GM18870 (cell line): ENCODE results near the gene WDR45B.

Experiments
- ATAC-seq: cut with Tn5 transposase; IDR thresholded peaks from one replicate; pipeline ENCODE4 v1.9.1; 2021; ENCODE audit warnings: moderate library complexity; ENCODE audit not compliant: unreplicated experiment

The WDR45B gene

GRCh38 chr17:82631544-82631943, 16.7 kb downstream of the WDR45B start:
- ATAC-seq: no peak

- ATAC-seq: no peak
These were observed 18.0 kb downstream of the WDR45B start for GRCh38 chr17:82630212-82630611.

- no peak for ATAC-seq
These were observed 18.5 kb downstream of the WDR45B start for GRCh38 chr17:82629748-82630147.

DNA sequence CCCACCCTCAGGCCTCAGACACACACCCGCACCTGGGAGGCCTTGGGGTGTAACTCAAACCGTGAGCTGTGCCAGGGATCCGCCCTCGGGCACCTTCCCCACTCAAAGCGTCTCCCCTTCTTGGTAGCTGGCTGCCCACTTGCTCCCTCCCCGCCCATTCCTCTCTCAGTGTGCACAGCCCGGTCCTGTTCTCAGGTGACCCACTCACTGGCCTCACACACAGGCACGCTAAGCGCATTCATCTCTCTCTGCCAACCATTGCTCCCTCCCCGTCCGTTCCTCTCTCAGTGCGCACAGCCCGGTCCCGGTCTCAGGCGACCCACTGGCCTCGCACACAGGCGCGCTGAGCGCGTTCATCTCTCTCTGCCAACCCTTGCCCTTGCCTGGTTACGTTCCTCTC, 20.8 kb downstream of the WDR45B start:
- no peak for ATAC-seq

- ATAC-seq: no peak
These were observed 24.5 kb downstream of the WDR45B start for GRCh38 chr17:82623707-82624106.

GRCh38 chr17:82619641-82620040, 28.6 kb downstream of the WDR45B start:
- ATAC-seq: no peak

DNA sequence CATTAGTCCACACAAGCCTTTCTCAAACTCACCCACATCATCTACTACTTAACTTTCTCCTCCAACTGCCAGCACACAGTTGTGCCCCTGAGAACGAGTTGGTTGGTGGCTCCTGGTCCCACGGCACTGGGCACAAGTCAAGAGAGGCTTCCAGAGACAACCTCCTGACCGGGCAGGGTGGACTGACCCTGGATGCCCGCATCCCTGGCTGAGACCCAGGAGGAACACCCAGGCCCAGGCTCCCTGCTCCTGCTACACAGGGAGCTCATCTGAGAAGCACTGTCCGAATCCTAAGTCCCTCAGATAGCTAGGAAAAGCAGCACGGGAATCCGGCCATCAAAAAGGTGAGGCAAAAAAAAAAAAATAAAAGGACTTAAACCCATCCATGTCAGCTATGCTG, 29.0 kb downstream of the WDR45B start:
- ATAC-seq: no peak

DNA sequence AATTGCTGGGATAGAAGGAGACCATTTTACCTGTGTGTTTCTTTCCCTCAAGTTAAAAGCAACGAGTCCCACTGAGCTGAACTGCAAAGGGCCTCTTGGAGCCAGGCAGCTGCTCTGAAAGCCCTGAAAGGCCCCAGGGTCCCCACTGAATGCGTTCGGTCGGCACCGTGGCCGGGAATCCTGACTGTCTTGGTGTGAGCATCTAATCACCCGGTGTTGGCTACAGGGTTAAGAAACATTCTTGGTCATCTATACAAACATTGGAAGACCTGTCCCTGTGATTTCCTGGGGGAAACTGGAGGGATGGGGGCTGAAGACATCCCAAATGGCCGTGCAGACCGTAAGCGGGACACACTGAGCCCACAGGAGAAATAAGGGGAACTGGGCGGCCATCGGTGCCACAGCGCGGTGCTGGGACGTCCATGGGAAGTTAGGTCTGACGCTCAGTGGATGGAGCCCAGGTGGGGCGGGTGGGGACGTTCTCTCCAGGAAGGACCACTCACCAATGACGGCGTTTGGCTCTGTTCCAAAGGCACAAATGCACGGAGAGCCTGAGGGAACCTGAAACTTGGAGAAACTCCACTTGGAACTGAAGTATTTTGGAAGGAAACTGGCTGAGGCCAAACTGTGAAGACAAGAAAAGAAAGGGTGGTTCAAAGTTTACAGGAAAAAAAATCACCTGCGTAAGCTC, 32.1 kb downstream of the WDR45B start:
- ATAC-seq: no peak

- no peak for ATAC-seq
These were observed 32.9 kb downstream of the WDR45B start for GRCh38 chr17:82615084-82616020.

DNA sequence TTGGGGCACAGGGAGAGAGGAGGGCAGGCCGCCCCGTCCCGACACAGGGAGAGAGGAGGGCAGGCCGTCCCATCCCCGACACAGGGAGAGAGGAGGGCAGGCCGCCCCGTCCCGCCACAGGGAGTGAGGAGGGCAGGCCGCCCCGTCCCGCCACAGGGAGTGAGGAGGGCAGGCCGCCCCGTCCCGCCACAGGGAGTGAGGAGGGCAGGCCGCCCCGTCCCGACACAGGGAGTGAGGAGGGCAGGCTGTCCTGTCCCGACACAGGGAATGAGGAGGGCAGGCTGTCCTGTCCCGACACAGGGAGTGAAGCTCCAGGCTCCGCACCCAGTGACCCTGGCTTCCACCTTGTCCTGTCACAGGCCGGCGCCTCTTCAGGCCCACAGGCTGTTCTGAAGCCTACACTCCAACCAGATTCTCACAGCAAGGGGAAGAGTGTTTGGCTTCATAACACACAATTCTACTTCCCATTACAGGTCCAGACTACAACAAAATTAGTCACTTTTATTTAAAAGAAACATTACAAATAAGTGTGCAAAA, 34.1 kb downstream of the WDR45B start:
- ATAC-seq: no peak

- ATAC-seq: no peak
These were observed 34.8 kb downstream of the WDR45B start for GRCh38 chr17:82613283-82614094.

GRCh38 chr17:82611140-82612058, 36.8 kb downstream of the WDR45B start:
- no peak for ATAC-seq

DNA sequence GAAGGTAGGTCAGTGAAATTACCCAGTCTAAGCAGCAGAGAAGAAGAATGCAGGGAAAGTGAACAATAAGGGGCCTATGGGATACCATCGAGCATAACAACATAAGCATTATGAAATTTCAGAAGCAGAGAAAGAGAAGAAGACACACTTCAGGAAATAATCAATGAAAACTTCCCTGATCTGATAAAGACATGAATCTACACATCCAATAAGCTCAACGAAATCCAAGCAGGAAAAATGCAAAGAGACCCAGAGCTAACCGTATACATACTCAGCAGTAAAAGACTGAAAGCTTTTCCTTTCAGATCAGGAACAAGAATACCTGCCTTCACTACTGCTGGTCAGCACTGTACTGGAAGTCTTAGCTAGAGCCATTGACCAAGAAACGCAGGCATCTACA, 38.6 kb downstream of the WDR45B start:
- no peak for ATAC-seq

- no peak for ATAC-seq
These were observed 39.4 kb downstream of the WDR45B start for GRCh38 chr17:82608816-82609215.

DNA sequence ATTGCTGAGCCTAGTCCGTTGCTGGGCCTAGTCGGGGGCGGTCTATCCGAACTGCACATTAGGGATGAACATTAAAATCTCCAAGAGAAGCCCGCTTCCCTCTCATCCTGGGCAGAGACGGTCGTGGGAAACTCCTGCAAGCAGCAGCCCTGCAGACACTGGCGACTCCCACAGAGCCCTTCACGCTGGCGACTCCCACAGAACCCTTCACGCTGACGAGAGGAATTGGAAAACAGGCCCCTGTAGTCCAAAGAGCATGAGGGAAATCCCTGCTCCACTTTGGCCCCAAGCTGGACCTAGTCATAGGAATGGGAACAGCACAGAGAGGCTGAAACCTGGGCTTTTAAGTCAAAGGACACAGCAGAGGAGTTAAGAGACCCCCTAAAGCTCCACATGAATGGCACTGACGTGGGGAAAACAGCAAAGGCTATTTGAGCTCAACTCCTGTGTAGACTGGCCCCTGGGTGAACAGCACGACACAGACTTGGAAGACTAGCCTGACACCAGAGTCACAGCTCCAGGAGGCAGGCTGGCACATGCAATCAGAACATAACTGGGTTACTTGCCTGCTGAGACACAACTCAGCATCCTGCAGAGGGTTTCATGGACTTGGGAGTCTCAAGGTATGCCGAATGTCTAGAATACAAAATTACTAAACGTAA, 42.2 kb downstream of the WDR45B start:
- ATAC-seq: no peak

DNA sequence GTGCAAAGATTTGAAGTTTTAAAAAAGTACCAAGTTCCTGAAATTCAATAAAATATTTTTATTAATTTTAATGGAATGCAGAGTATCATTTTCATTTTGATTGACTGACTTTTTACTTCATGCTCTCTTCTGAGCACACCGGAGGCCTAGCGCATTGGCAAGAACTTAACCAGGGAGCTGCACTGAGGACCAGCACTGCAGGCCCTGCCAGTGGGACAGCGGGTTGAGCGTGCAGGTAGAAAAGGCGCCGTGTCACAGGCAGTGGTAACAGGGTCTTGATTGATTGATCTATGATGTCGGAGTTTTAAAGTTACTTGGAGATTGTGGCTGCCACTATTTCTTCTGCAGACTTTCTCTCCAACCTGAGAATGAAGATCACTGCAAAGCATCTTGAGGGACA, 43.7 kb downstream of the WDR45B start:
- ATAC-seq: no peak

DNA sequence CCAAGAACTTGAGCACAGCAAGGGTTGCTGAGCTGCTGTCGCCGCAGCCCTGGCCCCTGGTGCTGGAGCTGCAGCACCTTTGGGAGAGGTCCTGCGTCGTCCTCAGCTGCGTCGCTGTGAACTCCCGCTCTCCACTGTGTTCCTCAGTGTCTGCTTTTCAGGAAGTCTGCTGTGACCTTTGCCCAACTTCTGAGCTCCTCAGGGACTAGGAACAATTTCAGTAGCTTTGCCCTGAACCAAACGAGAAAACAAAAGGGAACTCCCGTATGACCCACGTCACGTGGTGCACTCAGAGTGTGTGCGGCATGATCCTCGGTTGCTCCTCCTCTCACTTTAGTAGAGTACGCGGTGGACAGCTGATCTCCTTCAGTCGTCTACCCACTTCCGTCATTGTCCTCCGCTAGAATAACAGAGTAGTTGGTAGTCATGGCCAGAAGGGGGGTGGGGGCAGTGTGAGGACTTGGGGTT, 44.2 kb downstream of the WDR45B start:
- no peak for ATAC-seq

GRCh38 chr17:82602986-82603710, 45.1 kb downstream of the WDR45B start:
- no peak for ATAC-seq

DNA sequence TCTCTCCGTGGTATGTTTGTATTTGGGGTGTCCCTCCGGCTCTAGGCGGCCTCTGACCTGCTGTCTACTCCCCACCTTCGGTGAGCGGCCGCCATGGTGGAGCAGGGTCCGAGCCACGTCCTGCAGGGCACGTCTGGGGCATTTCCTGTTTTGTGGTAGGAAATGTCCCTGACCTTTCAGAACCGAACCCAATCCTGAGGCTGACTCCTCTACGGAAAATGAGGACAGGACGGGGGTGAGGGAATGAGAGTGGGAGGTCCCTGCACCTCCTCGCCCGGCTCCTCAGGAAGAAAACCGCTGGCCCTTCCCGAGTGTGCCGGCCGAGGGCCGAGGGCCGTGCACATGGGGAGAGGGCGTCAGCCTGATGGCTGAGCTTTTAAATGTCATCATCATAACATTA, 45.8 kb downstream of the WDR45B start:
- ATAC-seq: no peak
